ENCODE results near the gene DOHH.
A peak's percentile ranks its signal among the peaks of the same experiment; 100 is the strongest.

Gene DOHH

DNA sequence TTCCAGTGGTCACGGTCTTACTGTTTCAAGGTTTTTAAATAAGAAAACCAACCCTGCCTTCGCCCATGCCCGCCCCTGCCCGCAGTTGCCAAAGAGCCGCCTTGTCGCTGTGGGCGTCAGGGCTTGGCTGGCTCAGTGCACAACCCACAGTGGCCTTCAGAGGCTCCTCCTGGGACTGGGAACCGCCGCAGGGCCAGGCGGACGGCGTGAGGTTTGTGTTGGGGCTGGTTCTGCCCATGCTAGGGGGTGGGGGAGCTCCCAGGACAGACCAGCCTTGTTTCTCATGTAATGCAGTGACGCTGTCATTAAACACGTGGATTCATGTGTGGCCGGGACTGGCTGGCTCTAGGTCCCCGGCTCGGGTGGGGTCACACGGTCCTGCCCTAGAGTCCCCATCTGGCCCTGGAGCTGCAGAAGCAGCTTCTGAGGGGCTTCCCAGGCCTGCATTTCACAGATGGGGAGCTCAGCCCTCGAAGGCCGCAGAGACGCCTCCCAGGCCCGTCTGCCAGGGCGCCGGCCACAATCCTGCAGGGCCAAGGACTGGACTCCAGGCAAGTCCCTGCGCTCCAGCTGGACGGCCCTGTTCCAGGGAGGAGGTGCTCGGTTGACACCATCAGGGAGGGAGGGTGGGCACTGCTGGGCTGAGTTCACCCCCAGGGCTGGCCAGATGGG is 36.1 kb upstream of the DOHH start:
- Histone ChIP-seq H3K4me3 (ENCODE audit: low read depth, low read length) (no peak overlapping the region), H3K27ac (ENCODE audit: extremely low read depth, low read depth, low read length) (no peak overlapping the region), H3K9me3 (ENCODE audit: control insufficient read depth, insufficient read depth, low read depth, low read length) (no peaks in the 10 kb centered on the region), H3K36me3 (ENCODE audit: control insufficient read depth in 2 of 2, insufficient read depth in 1 of 2, low read length in 2 of 2) (peaks cover 3 to 56% of the 10 kb centered on the region in 2 experiments; a peak in 2 of 3 replicates), H3K4me1 (ENCODE audit: control insufficient read depth, insufficient read depth, low read length) (no peaks in the 10 kb centered on the region)
- POLR2A ChIA-PET = interaction anchor here (0.6 to 0.8 kb wide), 3 partner anchors 20 to 824 kb away, joined by 3 read pairs; no protein-coding TSS in a partner anchor
- TF ChIP-seq ZFP3 (tag by site-specific recombination; IDR thresholded peaks at IDR 0.05; ENCODE audit: low read depth) = no peak
- no peak for TF ChIP-seq ZNF416 (tag by site-specific recombination; IDR thresholded peaks at IDR 0.05)
- peak; percentile 38; the same call in 1 of the 2 replicates for TF ChIP-seq ZNF600 (tag by site-specific recombination; IDR thresholded peaks at IDR 0.05)
- TF ChIP-seq ZNF223 (tag by site-specific recombination; IDR thresholded peaks at IDR 0.05) = no peak
- no peak for TF ChIP-seq KLF10 (tag by site-specific recombination; IDR thresholded peaks at IDR 0.05)
- peak; percentile 47; the same call in 1 of the 2 replicates for TF ChIP-seq ZFHX2 (tag by site-specific recombination; conservative IDR thresholded peaks at IDR 0.05)
- no peak for TF ChIP-seq SALL2 (tag by site-specific recombination; IDR thresholded peaks at IDR 0.05; ENCODE audit: borderline replicate concordance)
- TF ChIP-seq, protein P1, sequence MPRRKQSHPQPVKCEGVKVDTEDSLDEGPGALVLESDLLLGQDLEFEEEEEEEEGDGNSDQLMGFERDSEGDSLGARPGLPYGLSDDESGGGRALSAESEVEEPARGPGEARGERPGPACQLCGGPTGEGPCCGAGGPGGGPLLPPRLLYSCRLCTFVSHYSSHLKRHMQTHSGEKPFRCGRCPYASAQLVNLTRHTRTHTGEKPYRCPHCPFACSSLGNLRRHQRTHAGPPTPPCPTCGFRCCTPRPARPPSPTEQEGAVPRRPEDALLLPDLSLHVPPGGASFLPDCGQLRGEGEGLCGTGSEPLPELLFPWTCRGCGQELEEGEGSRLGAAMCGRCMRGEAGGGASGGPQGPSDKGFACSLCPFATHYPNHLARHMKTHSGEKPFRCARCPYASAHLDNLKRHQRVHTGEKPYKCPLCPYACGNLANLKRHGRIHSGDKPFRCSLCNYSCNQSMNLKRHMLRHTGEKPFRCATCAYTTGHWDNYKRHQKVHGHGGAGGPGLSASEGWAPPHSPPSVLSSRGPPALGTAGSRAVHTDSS (tag by site-specific recombination; IDR thresholded peaks at IDR 0.05) = no peak
- TF ChIP-seq ZNF366 (tag by site-specific recombination; conservative IDR thresholded peaks at IDR 0.05) = no peak
- TF ChIP-seq, protein P2, sequence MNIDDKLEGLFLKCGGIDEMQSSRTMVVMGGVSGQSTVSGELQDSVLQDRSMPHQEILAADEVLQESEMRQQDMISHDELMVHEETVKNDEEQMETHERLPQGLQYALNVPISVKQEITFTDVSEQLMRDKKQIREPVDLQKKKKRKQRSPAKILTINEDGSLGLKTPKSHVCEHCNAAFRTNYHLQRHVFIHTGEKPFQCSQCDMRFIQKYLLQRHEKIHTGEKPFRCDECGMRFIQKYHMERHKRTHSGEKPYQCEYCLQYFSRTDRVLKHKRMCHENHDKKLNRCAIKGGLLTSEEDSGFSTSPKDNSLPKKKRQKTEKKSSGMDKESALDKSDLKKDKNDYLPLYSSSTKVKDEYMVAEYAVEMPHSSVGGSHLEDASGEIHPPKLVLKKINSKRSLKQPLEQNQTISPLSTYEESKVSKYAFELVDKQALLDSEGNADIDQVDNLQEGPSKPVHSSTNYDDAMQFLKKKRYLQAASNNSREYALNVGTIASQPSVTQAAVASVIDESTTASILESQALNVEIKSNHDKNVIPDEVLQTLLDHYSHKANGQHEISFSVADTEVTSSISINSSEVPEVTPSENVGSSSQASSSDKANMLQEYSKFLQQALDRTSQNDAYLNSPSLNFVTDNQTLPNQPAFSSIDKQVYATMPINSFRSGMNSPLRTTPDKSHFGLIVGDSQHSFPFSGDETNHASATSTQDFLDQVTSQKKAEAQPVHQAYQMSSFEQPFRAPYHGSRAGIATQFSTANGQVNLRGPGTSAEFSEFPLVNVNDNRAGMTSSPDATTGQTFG (tag by site-specific recombination; IDR thresholded peaks at IDR 0.05; ENCODE audit: borderline replicate concordance) = no peak
- TF ChIP-seq, protein P3, sequence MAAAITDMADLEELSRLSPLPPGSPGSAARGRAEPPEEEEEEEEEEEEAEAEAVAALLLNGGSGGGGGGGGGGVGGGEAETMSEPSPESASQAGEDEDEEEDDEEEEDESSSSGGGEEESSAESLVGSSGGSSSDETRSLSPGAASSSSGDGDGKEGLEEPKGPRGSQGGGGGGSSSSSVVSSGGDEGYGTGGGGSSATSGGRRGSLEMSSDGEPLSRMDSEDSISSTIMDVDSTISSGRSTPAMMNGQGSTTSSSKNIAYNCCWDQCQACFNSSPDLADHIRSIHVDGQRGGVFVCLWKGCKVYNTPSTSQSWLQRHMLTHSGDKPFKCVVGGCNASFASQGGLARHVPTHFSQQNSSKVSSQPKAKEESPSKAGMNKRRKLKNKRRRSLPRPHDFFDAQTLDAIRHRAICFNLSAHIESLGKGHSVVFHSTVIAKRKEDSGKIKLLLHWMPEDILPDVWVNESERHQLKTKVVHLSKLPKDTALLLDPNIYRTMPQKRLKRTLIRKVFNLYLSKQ (tag by site-specific recombination; IDR thresholded peaks at IDR 0.05; ENCODE audit: borderline replicate concordance) = no peak
- no peak for TF ChIP-seq ZNF302 (tag by site-specific recombination; IDR thresholded peaks at IDR 0.05; ENCODE audit: low read depth)
- TF ChIP-seq, protein P4, sequence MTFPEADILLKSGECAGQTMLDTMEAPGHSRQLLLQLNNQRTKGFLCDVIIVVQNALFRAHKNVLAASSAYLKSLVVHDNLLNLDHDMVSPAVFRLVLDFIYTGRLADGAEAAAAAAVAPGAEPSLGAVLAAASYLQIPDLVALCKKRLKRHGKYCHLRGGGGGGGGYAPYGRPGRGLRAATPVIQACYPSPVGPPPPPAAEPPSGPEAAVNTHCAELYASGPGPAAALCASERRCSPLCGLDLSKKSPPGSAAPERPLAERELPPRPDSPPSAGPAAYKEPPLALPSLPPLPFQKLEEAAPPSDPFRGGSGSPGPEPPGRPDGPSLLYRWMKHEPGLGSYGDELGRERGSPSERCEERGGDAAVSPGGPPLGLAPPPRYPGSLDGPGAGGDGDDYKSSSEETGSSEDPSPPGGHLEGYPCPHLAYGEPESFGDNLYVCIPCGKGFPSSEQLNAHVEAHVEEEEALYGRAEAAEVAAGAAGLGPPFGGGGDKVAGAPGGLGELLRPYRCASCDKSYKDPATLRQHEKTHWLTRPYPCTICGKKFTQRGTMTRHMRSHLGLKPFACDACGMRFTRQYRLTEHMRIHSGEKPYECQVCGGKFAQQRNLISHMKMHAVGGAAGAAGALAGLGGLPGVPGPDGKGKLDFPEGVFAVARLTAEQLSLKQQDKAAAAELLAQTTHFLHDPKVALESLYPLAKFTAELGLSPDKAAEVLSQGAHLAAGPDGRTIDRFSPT (tag by site-specific recombination; IDR thresholded peaks at IDR 0.05) = peak; percentile 66; the same call in 1 of the 2 replicates
- TF ChIP-seq, protein P5, sequence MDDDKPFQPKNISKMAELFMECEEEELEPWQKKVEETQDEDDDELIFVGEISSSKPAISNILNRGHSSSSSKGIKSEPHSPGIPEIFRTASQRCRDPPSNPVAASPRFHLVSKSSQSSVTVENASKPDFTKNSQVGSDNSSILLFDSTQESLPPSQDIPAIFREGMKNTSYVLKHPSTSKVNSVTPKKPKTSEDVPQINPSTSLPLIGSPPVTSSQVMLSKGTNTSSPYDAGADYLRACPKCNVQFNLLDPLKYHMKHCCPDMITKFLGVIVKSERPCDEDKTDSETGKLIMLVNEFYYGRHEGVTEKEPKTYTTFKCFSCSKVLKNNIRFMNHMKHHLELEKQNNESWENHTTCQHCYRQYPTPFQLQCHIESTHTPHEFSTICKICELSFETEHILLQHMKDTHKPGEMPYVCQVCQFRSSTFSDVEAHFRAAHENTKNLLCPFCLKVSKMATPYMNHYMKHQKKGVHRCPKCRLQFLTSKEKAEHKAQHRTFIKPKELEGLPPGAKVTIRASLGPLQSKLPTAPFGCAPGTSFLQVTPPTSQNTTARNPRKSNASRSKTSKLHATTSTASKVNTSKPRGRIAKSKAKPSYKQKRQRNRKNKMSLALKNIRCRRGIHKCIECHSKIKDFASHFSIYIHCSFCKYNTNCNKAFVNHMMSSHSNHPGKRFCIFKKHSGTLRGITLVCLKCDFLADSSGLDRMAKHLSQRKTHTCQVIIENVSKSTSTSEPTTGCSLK (tag by site-specific recombination; IDR thresholded peaks at IDR 0.05) = no peak
- TF ChIP-seq, protein P6, sequence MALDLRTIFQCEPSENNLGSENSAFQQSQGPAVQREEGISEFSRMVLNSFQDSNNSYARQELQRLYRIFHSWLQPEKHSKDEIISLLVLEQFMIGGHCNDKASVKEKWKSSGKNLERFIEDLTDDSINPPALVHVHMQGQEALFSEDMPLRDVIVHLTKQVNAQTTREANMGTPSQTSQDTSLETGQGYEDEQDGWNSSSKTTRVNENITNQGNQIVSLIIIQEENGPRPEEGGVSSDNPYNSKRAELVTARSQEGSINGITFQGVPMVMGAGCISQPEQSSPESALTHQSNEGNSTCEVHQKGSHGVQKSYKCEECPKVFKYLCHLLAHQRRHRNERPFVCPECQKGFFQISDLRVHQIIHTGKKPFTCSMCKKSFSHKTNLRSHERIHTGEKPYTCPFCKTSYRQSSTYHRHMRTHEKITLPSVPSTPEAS (tag by site-specific recombination; IDR thresholded peaks at IDR 0.05) = no peak
- CTCF ChIA-PET = interaction anchor here (0.6 kb wide), 1 partner anchor 389 kb away, joined by 4 read pairs; no protein-coding TSS in a partner anchor

Data from HEK293 (cell line).